Effector memory CD8-positive, alpha-beta T cell (primary cell): ENCODE measurements around the gene LST1.

Source experiments
- ATAC-seq: fragments of 150-1000 bp; cut with Tn5 transposase; replicated peaks from 2 replicates; pipeline ENCODE4 v1.10.0; 2021; ENCODE audit warnings: mild to moderate bottlenecking, moderate library complexity
- DNase-seq, 3 experiments: peaks; one replicate each; pipeline ENCODE4 v3.0.0; 2021
- H3K27ac Mint-ChIP-seq, 2 donors: one replicate each; pipeline ENCODE4 v1.8.0; 2022; ENCODE audit warnings: mild to moderate bottlenecking in 2 of 2, mixed read lengths in 2 of 2, moderate library complexity in 2 of 2
- H3K27me3 Mint-ChIP-seq, 2 donors: one replicate each; pipeline ENCODE4 v1.8.0; 2022; ENCODE audit warnings: mixed read lengths in 2 of 2
- H3K36me3 Mint-ChIP-seq: one replicate; pipeline ENCODE4 v1.8.0; 2022; ENCODE audit warnings: mild to moderate bottlenecking, moderate library complexity, mixed read lengths; ENCODE audit not compliant: insufficient read depth
- H3K4me1 Mint-ChIP-seq, 2 donors: one replicate each; pipeline ENCODE4 v1.8.0; 2022; ENCODE audit warnings: low read depth in 2 of 2, mixed read lengths in 2 of 2
- H3K4me3 Mint-ChIP-seq, 2 donors: one replicate each; pipeline ENCODE4 v1.8.0; 2022; ENCODE audit warnings: mild to moderate bottlenecking in 2 of 2, mixed read lengths in 2 of 2, moderate library complexity in 2 of 2
- H3K9me3 Mint-ChIP-seq, 2 donors: one replicate each; pipeline ENCODE4 v1.8.0; 2022; ENCODE audit warnings: mixed read lengths in 2 of 2

LST1 gene

GRCh38 chr6:31572041-31572911 lies 13.8 kb upstream of the LST1 start, which contains the start of gene LTA:
LTA (plus strand) TSS chr6:31572289; CDS start chr6:31572743, 454 bp downstream.
- Mint-ChIP-seq H3K4me1 (peaks cover 73 to 94% of the 10 kb centered on the region in 2 donors), H3K4me3 (peak within 1 kb of the TSS; percentile 82 to 99), H3K36me3 (peaks cover 68% of the 10 kb centered on the region), H3K9me3 (no peaks in the 10 kb centered on the region), H3K27ac (peak within 1 kb of the TSS; percentile 92 to 98), H3K27me3 (no peaks in the 10 kb centered on the region)
- ATAC-seq: peak; percentile 59
- peak; percentile 66 to 71 (median 67) for DNase-seq

GRCh38 chr6:31573239-31574105 lies 12.6 kb upstream of the LST1 start:
- no peaks in the 10 kb centered on the region for H3K27me3 Mint-ChIP-seq
- ATAC-seq (no peak), DNase-seq (no peak)
- H3K4me3 Mint-ChIP-seq: peak overlapping the region; percentile 82 to 99
- peak overlapping the region; percentile 92 to 98 for H3K27ac Mint-ChIP-seq
- peaks cover 68 to 89% of the 10 kb centered on the region in 2 donors for H3K4me1 Mint-ChIP-seq
- no peaks in the 10 kb centered on the region for H3K9me3 Mint-ChIP-seq
- peaks cover 66% of the 10 kb centered on the region for H3K36me3 Mint-ChIP-seq

- Mint-ChIP-seq H3K4me1 (peaks cover 70 to 89% of the 10 kb centered on the region in 2 donors), H3K9me3 (no peaks in the 10 kb centered on the region), H3K4me3 (peak overlapping the region; percentile 82 to 99), H3K27ac (peak overlapping the region; percentile 92 to 98), H3K36me3 (peaks cover 66% of the 10 kb centered on the region), H3K27me3 (no peaks in the 10 kb centered on the region)
- ATAC-seq (no peak), DNase-seq (no peak)
Observed at GRCh38 chr6:31574106-31575061, 11.7 kb upstream of the LST1 start.

- DNase-seq: peak; percentile 57 to 63 (median 59)
- no peaks in the 10 kb centered on the region for H3K9me3 Mint-ChIP-seq
- peaks cover 66% of the 10 kb centered on the region for H3K36me3 Mint-ChIP-seq
- peaks cover 72 to 90% of the 10 kb centered on the region in 2 donors for H3K4me1 Mint-ChIP-seq
- peak; percentile 12 for ATAC-seq
- H3K27me3 Mint-ChIP-seq: no peaks in the 10 kb centered on the region
- H3K4me3 Mint-ChIP-seq: peak within 1 kb of the TSS; percentile 82 to 99
- peak within 1 kb of the TSS; percentile 92 to 98 for H3K27ac Mint-ChIP-seq
Observed at GRCh38 chr6:31575335-31575901, 10.7 kb upstream of the LST1 start, which contains the start of gene TNF. TNF (plus strand) TSS chr6:31575565; CDS start chr6:31575742, 177 bp downstream.

GRCh38 chr6:31575952-31576685 lies 10.0 kb upstream of the LST1 start:
- Mint-ChIP-seq H3K4me1 (peaks cover 75 to 91% of the 10 kb centered on the region in 2 donors), H3K4me3 (peak overlapping the region; percentile 82 to 99), H3K9me3 (no peaks in the 10 kb centered on the region), H3K36me3 (peaks cover 73% of the 10 kb centered on the region), H3K27me3 (no peaks in the 10 kb centered on the region), H3K27ac (peak overlapping the region; percentile 92 to 98)
- no peak for ATAC-seq
- DNase-seq: no peak

- H3K36me3 Mint-ChIP-seq: peaks cover 77% of the 10 kb centered on the region
- H3K9me3 Mint-ChIP-seq: no peaks in the 10 kb centered on the region
- DNase-seq (peak in 2 of 3 experiments; percentile 35 to 44), ATAC-seq (peak; percentile 15)
- no peaks in the 10 kb centered on the region for H3K27me3 Mint-ChIP-seq
- peaks cover 78 to 91% of the 10 kb centered on the region in 2 donors for H3K4me1 Mint-ChIP-seq
- peak overlapping the region; percentile 82 to 99 for H3K4me3 Mint-ChIP-seq
- H3K27ac Mint-ChIP-seq: peak overlapping the region; percentile 92 to 98
Observed at GRCh38 chr6:31576897-31577578, 9.0 kb upstream of the LST1 start.

- no peaks in the 10 kb centered on the region for H3K9me3 Mint-ChIP-seq
- no peaks in the 10 kb centered on the region for H3K27me3 Mint-ChIP-seq
- peak overlapping the region; percentile 92 to 98 for H3K27ac Mint-ChIP-seq
- DNase-seq (no peak), ATAC-seq (no peak)
- H3K4me1 Mint-ChIP-seq: peaks cover 80 to 92% of the 10 kb centered on the region in 2 donors
- peak overlapping the region; percentile 82 to 99 for H3K4me3 Mint-ChIP-seq
- peaks cover 72% of the 10 kb centered on the region for H3K36me3 Mint-ChIP-seq
Observed at GRCh38 chr6:31577579-31577966, 8.5 kb upstream of the LST1 start.

GRCh38 chr6:31578184-31579118 lies 7.6 kb upstream of the LST1 start:
- DNase-seq (no peak), ATAC-seq (no peak)
- H3K9me3 Mint-ChIP-seq: no peaks in the 10 kb centered on the region
- H3K27ac Mint-ChIP-seq: peak overlapping the region; percentile 98 to 99
- H3K4me3 Mint-ChIP-seq: peak overlapping the region; percentile 82 to 99
- H3K4me1 Mint-ChIP-seq: peaks cover 79 to 90% of the 10 kb centered on the region in 2 donors
- no peaks in the 10 kb centered on the region for H3K27me3 Mint-ChIP-seq
- H3K36me3 Mint-ChIP-seq: peaks cover 67% of the 10 kb centered on the region

GRCh38 chr6:31579119-31579505 lies 7.0 kb upstream of the LST1 start:
- Mint-ChIP-seq H3K27ac (peak overlapping the region; percentile 98 to 99), H3K36me3 (peaks cover 62% of the 10 kb centered on the region), H3K27me3 (no peaks in the 10 kb centered on the region), H3K4me3 (peak overlapping the region; percentile 82 to 99), H3K9me3 (no peaks in the 10 kb centered on the region), H3K4me1 (peaks cover 72 to 83% of the 10 kb centered on the region in 2 donors)
- no peak for DNase-seq
- no peak for ATAC-seq

GRCh38 chr6:31579546-31580437 lies 6.3 kb upstream of the LST1 start:
- peaks cover 59% of the 10 kb centered on the region for H3K36me3 Mint-ChIP-seq
- DNase-seq (no peak), ATAC-seq (no peak)
- H3K27ac Mint-ChIP-seq: peak overlapping the region; percentile 98 to 99
- H3K27me3 Mint-ChIP-seq: no peaks in the 10 kb centered on the region
- H3K4me3 Mint-ChIP-seq: peak overlapping the region; percentile 82 to 99
- H3K9me3 Mint-ChIP-seq: no peaks in the 10 kb centered on the region
- H3K4me1 Mint-ChIP-seq: peaks cover 69 to 76% of the 10 kb centered on the region in 2 donors
